ENCODE data around the gene GAS6. TPM values are rescaled to one million over a fixed set of nuclear protein-coding genes. Genes with fewer than 3 reads are reported as not detected.

GAS6 gene
- polyA plus RNA-seq, 1 donor from 2014 or later = 52.4 TPM

DNA sequence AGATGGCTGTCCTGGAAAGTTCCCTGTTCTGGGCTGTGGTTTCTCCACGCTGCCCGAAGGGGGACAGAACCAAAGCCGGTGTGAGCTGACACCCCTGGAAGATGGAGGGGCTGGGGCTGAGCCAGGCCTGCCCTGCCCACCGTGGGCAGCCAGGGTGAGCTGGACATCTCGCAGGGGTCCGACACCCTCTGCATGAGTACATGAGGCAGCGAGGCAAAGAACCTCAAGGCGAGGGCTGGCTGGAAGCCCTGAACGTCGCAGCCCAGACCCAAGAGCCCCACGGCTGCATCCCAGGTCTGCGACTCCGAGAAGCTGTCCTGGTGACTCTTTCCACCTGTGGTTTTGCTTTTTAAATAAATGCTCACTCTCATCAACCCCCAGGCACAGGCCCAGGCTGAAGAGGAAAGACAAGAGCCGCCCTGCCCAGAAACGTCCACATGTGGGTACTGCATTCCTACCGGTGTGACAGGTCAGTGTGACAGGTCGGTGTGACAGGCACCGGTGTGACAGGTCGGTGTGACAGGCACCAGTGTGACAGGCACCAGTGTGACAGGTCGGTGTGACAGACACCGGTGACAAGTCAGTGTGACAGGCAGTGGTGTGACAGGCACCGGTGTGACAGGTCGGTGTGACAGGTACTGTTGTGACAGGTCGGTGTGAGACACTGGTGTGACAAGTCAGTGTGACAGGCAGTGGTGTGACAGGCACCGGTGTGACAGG, 30.6 kb downstream of the GAS6 start:
- no peak overlapping the region for H3K4me2 ChIP-seq (ENCODE audit: low read length)
- TF ChIP-seq, protein P1, sequence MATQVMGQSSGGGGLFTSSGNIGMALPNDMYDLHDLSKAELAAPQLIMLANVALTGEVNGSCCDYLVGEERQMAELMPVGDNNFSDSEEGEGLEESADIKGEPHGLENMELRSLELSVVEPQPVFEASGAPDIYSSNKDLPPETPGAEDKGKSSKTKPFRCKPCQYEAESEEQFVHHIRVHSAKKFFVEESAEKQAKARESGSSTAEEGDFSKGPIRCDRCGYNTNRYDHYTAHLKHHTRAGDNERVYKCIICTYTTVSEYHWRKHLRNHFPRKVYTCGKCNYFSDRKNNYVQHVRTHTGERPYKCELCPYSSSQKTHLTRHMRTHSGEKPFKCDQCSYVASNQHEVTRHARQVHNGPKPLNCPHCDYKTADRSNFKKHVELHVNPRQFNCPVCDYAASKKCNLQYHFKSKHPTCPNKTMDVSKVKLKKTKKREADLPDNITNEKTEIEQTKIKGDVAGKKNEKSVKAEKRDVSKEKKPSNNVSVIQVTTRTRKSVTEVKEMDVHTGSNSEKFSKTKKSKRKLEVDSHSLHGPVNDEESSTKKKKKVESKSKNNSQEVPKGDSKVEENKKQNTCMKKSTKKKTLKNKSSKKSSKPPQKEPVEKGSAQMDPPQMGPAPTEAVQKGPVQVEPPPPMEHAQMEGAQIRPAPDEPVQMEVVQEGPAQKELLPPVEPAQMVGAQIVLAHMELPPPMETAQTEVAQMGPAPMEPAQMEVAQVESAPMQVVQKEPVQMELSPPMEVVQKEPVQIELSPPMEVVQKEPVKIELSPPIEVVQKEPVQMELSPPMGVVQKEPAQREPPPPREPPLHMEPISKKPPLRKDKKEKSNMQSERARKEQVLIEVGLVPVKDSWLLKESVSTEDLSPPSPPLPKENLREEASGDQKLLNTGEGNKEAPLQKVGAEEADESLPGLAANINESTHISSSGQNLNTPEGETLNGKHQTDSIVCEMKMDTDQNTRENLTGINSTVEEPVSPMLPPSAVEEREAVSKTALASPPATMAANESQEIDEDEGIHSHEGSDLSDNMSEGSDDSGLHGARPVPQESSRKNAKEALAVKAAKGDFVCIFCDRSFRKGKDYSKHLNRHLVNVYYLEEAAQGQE (IDR thresholded peaks at IDR 0.05; ENCODE audit: borderline replicate concordance) = no peak
- TF ChIP-seq, protein P2, sequence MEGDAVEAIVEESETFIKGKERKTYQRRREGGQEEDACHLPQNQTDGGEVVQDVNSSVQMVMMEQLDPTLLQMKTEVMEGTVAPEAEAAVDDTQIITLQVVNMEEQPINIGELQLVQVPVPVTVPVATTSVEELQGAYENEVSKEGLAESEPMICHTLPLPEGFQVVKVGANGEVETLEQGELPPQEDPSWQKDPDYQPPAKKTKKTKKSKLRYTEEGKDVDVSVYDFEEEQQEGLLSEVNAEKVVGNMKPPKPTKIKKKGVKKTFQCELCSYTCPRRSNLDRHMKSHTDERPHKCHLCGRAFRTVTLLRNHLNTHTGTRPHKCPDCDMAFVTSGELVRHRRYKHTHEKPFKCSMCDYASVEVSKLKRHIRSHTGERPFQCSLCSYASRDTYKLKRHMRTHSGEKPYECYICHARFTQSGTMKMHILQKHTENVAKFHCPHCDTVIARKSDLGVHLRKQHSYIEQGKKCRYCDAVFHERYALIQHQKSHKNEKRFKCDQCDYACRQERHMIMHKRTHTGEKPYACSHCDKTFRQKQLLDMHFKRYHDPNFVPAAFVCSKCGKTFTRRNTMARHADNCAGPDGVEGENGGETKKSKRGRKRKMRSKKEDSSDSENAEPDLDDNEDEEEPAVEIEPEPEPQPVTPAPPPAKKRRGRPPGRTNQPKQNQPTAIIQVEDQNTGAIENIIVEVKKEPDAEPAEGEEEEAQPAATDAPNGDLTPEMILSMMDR (IDR thresholded peaks at IDR 0.05; ENCODE audit: poor library complexity, severe bottlenecking) = no peak
- TF ChIP-seq POLR2AphosphoS5 (IDR thresholded peaks at IDR 0.05) (peak; percentile 15), MXI1 (conservative IDR thresholded peaks at IDR 0.05; ENCODE audit: poor library complexity, severe bottlenecking) (no peak), EP300 (conservative IDR thresholded peaks at IDR 0.05; ENCODE audit: poor library complexity, severe bottlenecking) (no peak)
- H2AFZ ChIP-seq (ENCODE audit: low read depth, low read length) = no peak overlapping the region
- H3K9me3 ChIP-seq (ENCODE audit: low read length) = no peaks in the 10 kb centered on the region
- H3K9me2 ChIP-seq (ENCODE audit: insufficient read depth, low read length) = no peaks in the 10 kb centered on the region
- H3K27ac ChIP-seq (ENCODE audit: low read length) = no peak overlapping the region
- H4K20me1 ChIP-seq (ENCODE audit: insufficient read depth) = no peaks in the 10 kb centered on the region
- H3K27me3 ChIP-seq (ENCODE audit: insufficient read depth, low read depth, low read length) = no peaks in the 10 kb centered on the region
- no peaks in the 10 kb centered on the region for H3K79me2 ChIP-seq (replicated peaks; ENCODE audit: insufficient read depth, low read length)
- no peaks in the 10 kb centered on the region for H3K36me3 ChIP-seq (ENCODE audit: insufficient read depth, low read length)
- no peak overlapping the region for H3K4me3 ChIP-seq (ENCODE audit: low read length)
- no peak overlapping the region for H3K9ac ChIP-seq (ENCODE audit: low read length)
- no peaks in the 10 kb centered on the region for H3F3A ChIP-seq (ENCODE audit: insufficient read depth, low read length, poor library complexity, severe bottlenecking)

- H3K27ac ChIP-seq (ENCODE audit: low read length) = no peak overlapping the region
- TF ChIP-seq TAF1 (IDR thresholded peaks at IDR 0.05; ENCODE audit: low read depth) (no peak), SMC3 (conservative IDR thresholded peaks at IDR 0.05; ENCODE audit: poor library complexity) (no peak), POLR2AphosphoS5 (IDR thresholded peaks at IDR 0.05) (no peak), EP300 (conservative IDR thresholded peaks at IDR 0.05; ENCODE audit: poor library complexity, severe bottlenecking) (no peak)
- TF ChIP-seq, protein P2 (IDR thresholded peaks at IDR 0.05; ENCODE audit: poor library complexity, severe bottlenecking) = no peak
- H3K9me2 ChIP-seq (ENCODE audit: insufficient read depth, low read length) = no peaks in the 10 kb centered on the region
- no peak overlapping the region for H3K9ac ChIP-seq (ENCODE audit: low read length)
- no peaks in the 10 kb centered on the region for H3K36me3 ChIP-seq (ENCODE audit: insufficient read depth, low read length)
- H3K4me3 ChIP-seq (ENCODE audit: low read length) = no peak overlapping the region
- H3K4me2 ChIP-seq (ENCODE audit: low read length) = no peak overlapping the region
- no peaks in the 10 kb centered on the region for H4K20me1 ChIP-seq (ENCODE audit: insufficient read depth)
- no peaks in the 10 kb centered on the region for H3F3A ChIP-seq (ENCODE audit: insufficient read depth, low read length, poor library complexity, severe bottlenecking)
- no peak overlapping the region for H2AFZ ChIP-seq (ENCODE audit: low read depth, low read length)
- no peaks in the 10 kb centered on the region for H3K9me3 ChIP-seq (ENCODE audit: low read length)
- H3K79me2 ChIP-seq (replicated peaks; ENCODE audit: insufficient read depth, low read length) = no peaks in the 10 kb centered on the region
- H3K27me3 ChIP-seq (ENCODE audit: insufficient read depth, low read depth, low read length) = no peaks in the 10 kb centered on the region
These were observed 31.2 kb downstream of the GAS6 start for GRCh38 chr13:113832631-113833030.
